ENCODE data around the gene ALG8. TPM values are rescaled to one million over a fixed set of nuclear protein-coding genes. Genes with fewer than 3 reads are reported as not detected.
A peak's percentile ranks its signal among the peaks of the same experiment; 100 is the strongest.

Gene ALG8
- total RNA-seq, 1 experiment from 2014 or later: 97.0 TPM

DNA sequence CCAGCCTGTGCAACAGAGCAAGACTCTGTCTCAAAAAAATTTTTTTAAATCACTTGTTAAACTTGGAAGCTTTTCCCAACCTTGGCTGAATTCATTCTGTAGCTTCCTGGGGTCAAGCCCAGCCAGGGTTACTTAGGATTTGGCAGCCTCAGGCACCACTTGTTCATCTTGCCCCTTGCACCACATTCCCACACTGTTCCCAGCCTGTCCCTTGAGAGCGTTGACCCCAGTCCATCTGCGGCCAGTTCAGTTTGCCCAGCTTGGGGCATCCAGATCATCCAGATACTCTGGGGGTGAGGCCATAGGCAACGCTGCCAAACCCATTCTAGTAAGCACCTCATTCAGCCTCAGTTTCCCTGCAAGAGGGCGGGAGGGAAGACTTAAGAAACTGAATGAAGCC, 84.5 kb downstream of the ALG8 start:
- in situ Hi-C loops (cut with HindIII; ENCODE audit: low pct_unique_long_range_greater_than_20kb, low sequenced_read_pairs): no loop called here
- H3K36me3 ChIP-seq (ENCODE audit: control insufficient read depth, insufficient read depth, low read length): no peaks in the 10 kb centered on the region
- ChIA-PET CTCF (interaction anchor here (0.6 kb wide), 1 partner anchor 50 kb away, joined by 3 read pairs; no protein-coding TSS in a partner anchor), POLR2A (no interaction called here)
- 0 out of 2 replicates have a peak, but pooled peaks cover 3% of the 10 kb centered on the region for H3K4me1 ChIP-seq (ENCODE audit: control insufficient read depth, insufficient read depth, low read length)
- intact Hi-C loops (cut with micrococcal nuclease; ENCODE audit: unreplicated experiment): no loop called here
- TF ChIP-seq, protein P1, sequence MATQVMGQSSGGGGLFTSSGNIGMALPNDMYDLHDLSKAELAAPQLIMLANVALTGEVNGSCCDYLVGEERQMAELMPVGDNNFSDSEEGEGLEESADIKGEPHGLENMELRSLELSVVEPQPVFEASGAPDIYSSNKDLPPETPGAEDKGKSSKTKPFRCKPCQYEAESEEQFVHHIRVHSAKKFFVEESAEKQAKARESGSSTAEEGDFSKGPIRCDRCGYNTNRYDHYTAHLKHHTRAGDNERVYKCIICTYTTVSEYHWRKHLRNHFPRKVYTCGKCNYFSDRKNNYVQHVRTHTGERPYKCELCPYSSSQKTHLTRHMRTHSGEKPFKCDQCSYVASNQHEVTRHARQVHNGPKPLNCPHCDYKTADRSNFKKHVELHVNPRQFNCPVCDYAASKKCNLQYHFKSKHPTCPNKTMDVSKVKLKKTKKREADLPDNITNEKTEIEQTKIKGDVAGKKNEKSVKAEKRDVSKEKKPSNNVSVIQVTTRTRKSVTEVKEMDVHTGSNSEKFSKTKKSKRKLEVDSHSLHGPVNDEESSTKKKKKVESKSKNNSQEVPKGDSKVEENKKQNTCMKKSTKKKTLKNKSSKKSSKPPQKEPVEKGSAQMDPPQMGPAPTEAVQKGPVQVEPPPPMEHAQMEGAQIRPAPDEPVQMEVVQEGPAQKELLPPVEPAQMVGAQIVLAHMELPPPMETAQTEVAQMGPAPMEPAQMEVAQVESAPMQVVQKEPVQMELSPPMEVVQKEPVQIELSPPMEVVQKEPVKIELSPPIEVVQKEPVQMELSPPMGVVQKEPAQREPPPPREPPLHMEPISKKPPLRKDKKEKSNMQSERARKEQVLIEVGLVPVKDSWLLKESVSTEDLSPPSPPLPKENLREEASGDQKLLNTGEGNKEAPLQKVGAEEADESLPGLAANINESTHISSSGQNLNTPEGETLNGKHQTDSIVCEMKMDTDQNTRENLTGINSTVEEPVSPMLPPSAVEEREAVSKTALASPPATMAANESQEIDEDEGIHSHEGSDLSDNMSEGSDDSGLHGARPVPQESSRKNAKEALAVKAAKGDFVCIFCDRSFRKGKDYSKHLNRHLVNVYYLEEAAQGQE (IDR thresholded peaks at IDR 0.05; ENCODE audit: insufficient read depth in 1 of 2, low read depth in 2 of 2, low read length in 1 of 2): no peak
- TF ChIP-seq SIN3A (IDR thresholded peaks at IDR 0.05; ENCODE audit: borderline replicate concordance, insufficient read depth, low read depth, low read length) (no peak), POLR2AphosphoS5 (IDR thresholded peaks at IDR 0.05; ENCODE audit: low read depth, low read length) (no peak), CTCF (IDR thresholded peaks at IDR 0.05) (no peak)
- DNase-seq (ENCODE audit: low read depth, low spot score) (no peak), ATAC-seq (no peak)
- no peak overlapping the region for H3K4me3 ChIP-seq (ENCODE audit: low read depth in 2 of 2, low read length in 2 of 2)
- no peaks in the 10 kb centered on the region for H3K27me3 ChIP-seq (ENCODE audit: control insufficient read depth, insufficient read depth, low read length)
- no peak overlapping the region for H3K27ac ChIP-seq (ENCODE audit: low read length)
- no TSS peak for BruUV-seq (replicated peaks)
- no peaks in the 10 kb centered on the region for H3K9me3 ChIP-seq (ENCODE audit: control insufficient read depth, insufficient read depth, low read depth, low read length)

- ChIA-PET POLR2A (no interaction called here), CTCF (interaction anchor here (0.6 kb wide), 1 partner anchor 77 kb away, joined by 8 read pairs; no protein-coding TSS in a partner anchor)
- peaks cover 3% of the 10 kb centered on the region; the same call in 1 of the 2 replicates for H3K4me1 ChIP-seq (ENCODE audit: control insufficient read depth, insufficient read depth, low read length)
- no peak for DNase-seq (ENCODE audit: low read depth, low spot score)
- peak; percentile 70; the same call in 1 of the 2 replicates for ATAC-seq
- TF ChIP-seq, protein P1 (IDR thresholded peaks at IDR 0.05; ENCODE audit: insufficient read depth in 1 of 2, low read depth in 2 of 2, low read length in 1 of 2): no peak
- TF ChIP-seq CTCF (IDR thresholded peaks at IDR 0.05): no peak
- TF ChIP-seq POLR2AphosphoS5 (IDR thresholded peaks at IDR 0.05; ENCODE audit: low read depth, low read length): no peak
- no peak for TF ChIP-seq SIN3A (IDR thresholded peaks at IDR 0.05; ENCODE audit: borderline replicate concordance, insufficient read depth, low read depth, low read length)
- TF ChIP-seq TCF7L2 (IDR thresholded peaks at IDR 0.05; ENCODE audit: low read depth, low read length): no peak
- peak overlapping the region; percentile 1; the same call in 1 of the 2 replicates for H3K27ac ChIP-seq (ENCODE audit: low read length)
- BruUV-seq (replicated peaks): no TSS peak
- no peak overlapping the region for H3K4me3 ChIP-seq (ENCODE audit: low read depth in 2 of 2, low read length in 2 of 2)
- no peaks in the 10 kb centered on the region for H3K36me3 ChIP-seq (ENCODE audit: control insufficient read depth, insufficient read depth, low read length)
- in situ Hi-C loops (cut with HindIII; ENCODE audit: low pct_unique_long_range_greater_than_20kb, low sequenced_read_pairs): no loop called here
- no peaks in the 10 kb centered on the region for H3K27me3 ChIP-seq (ENCODE audit: control insufficient read depth, insufficient read depth, low read length)
- intact Hi-C loops (cut with micrococcal nuclease; ENCODE audit: unreplicated experiment): no loop called here
- H3K9me3 ChIP-seq (ENCODE audit: control insufficient read depth, insufficient read depth, low read depth, low read length): no peaks in the 10 kb centered on the region
Measured at GRCh38 chr11:78050964-78051831, 88.2 kb downstream of the ALG8 start.

Measured in Panc1 (cell line).